HG03159 (cell line): ENCODE data around the gene MRPL54.

Experiments used
- ATAC-seq: cut with Tn5 transposase; IDR thresholded peaks from one replicate; pipeline ENCODE4 v1.9.1; 2021; ENCODE audit warnings: mild to moderate bottlenecking, moderate library complexity; ENCODE audit not compliant: unreplicated experiment

Gene MRPL54

GRCh38 chr19:3783660-3784584 lies 21.4 kb downstream of the MRPL54 start:
- no peak for ATAC-seq

- no peak for ATAC-seq
Observed at GRCh38 chr19:3784607-3785450, 22.3 kb downstream of the MRPL54 start.

GRCh38 chr19:3785451-3785937 lies 23.0 kb downstream of the MRPL54 start:
- ATAC-seq, result no peak

- ATAC-seq, result no peak
Observed at GRCh38 chr19:3785938-3786824, 23.7 kb downstream of the MRPL54 start, which contains the start of gene MATK. Gene MATK (minus strand): TSS chr19:3786381. CDS start chr19:3785135, 1,246 bp downstream.

GRCh38 chr19:3788996-3789778 lies 26.7 kb downstream of the MRPL54 start:
- no peak for ATAC-seq

- no peak for ATAC-seq
Observed at GRCh38 chr19:3790209-3790734, 27.8 kb downstream of the MRPL54 start.

GRCh38 chr19:3790941-3791340 lies 28.5 kb downstream of the MRPL54 start:
- no peak for ATAC-seq

- ATAC-seq, result no peak
Observed at GRCh38 chr19:3792114-3792513, 29.6 kb downstream of the MRPL54 start.

- ATAC-seq, result no peak
Observed at GRCh38 chr19:3793799-3794198, 31.3 kb downstream of the MRPL54 start.

- ATAC-seq, result no peak
Observed at GRCh38 chr19:3796358-3796757, 33.9 kb downstream of the MRPL54 start.

- ATAC-seq, result no peak
Observed at GRCh38 chr19:3798137-3798536, 35.7 kb downstream of the MRPL54 start.

- ATAC-seq, result no peak
Observed at GRCh38 chr19:3800996-3801395, 38.5 kb downstream of the MRPL54 start.

- no peak for ATAC-seq
Observed at GRCh38 chr19:3801412-3802096, 39.1 kb downstream of the MRPL54 start.

- no peak for ATAC-seq
Observed at GRCh38 chr19:3803114-3803888, 40.8 kb downstream of the MRPL54 start.

GRCh38 chr19:3803986-3804385 lies 41.5 kb downstream of the MRPL54 start:
- ATAC-seq, result no peak

- ATAC-seq, result no peak
Observed at GRCh38 chr19:3804429-3804828, 41.9 kb downstream of the MRPL54 start.

- no peak for ATAC-seq
Observed at GRCh38 chr19:3805859-3806258, 43.4 kb downstream of the MRPL54 start.

- ATAC-seq, result no peak
Observed at GRCh38 chr19:3807131-3807480, 44.6 kb downstream of the MRPL54 start.
